DND-41 (cell line): ENCODE results near the gene OR1N1.

Experiments used
- EZH2 ChIP-seq: IDR thresholded peaks from 3 replicates; pipeline ENCODE4 v1.6.1; 2012; ENCODE audit warnings: borderline replicate concordance, low read depth, mild to moderate bottlenecking, moderate library complexity, low read length, inconsistent platforms; ENCODE audit not compliant: severe bottlenecking
- TF ChIP-seq, protein P1 (sequence below): IDR thresholded peaks from 2 replicates; pipeline ENCODE4 v1.5.1; 2012; ENCODE audit warnings: borderline replicate concordance, low read length, moderate library complexity, mild to moderate bottlenecking; ENCODE audit not compliant: poor library complexity, severe bottlenecking; ENCODE audit errors: extremely low read depth

DNA sequence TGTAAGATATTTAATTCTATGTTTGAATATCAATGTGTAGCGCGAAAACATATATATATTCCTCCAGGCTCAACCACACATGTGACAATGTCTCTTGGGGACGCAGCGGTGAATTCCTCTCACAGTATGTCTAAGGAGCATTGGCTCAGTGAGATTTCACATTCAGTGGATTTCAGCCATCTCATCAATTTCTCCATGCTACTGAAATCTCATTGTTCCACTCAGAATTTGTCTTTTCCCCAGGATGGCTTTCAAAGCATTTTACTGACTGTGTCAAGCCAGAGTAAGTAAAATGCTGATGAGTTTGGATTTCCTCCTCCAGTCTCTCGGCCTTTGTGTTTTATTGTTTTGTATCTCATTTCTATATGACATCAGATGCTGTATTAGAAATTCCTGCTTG is 48.0 kb downstream of the OR1N1 start:
- TF ChIP-seq, protein P1, sequence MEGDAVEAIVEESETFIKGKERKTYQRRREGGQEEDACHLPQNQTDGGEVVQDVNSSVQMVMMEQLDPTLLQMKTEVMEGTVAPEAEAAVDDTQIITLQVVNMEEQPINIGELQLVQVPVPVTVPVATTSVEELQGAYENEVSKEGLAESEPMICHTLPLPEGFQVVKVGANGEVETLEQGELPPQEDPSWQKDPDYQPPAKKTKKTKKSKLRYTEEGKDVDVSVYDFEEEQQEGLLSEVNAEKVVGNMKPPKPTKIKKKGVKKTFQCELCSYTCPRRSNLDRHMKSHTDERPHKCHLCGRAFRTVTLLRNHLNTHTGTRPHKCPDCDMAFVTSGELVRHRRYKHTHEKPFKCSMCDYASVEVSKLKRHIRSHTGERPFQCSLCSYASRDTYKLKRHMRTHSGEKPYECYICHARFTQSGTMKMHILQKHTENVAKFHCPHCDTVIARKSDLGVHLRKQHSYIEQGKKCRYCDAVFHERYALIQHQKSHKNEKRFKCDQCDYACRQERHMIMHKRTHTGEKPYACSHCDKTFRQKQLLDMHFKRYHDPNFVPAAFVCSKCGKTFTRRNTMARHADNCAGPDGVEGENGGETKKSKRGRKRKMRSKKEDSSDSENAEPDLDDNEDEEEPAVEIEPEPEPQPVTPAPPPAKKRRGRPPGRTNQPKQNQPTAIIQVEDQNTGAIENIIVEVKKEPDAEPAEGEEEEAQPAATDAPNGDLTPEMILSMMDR = no peak
- TF ChIP-seq EZH2 = no peak
